ENCODE data around the gene CLIC3.

Gene CLIC3

DNA sequence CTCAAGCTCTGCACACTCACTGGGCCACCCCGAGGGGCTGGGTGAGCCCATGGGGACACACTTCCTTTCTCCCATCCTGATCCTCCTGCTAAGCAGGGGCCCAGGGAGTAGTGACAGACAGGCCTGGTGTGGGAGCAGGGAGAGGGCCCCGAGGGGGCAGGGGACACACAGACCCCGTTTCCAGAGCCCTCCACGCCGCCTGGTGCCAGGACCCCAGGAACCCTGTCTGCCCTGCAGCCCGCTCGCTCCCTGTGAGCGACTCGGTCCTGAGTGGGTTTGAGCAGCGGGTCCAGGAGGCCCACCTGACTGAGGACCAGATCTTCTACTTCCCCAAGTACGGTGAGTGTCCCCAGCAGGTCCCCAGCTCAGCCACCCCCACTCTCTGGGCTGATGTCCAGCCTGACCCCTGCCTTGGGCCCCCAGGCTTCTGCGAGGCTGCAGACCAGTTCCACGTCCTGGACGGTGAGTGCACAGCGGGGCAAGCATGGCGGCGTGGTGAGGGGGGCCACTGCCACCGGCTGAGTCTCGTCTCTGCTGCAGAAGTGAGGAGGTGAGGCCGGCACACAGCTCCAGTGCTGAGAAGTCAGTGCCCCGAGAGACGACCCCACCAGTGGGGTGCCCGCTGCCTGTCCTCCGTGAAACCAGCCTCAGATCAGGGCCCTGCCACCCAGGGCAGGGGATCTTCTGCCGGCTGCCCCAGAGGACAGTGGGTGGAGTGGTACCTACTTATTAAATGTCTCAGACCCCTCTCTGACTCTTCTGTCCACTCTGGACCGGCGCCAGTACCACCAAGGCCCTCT lies 49.9 kb downstream of the CLIC3 start:
- Histone ChIP-seq H3K36me3 (ENCODE audit: control insufficient read depth, insufficient read depth, low read length) (peaks cover 14% of the 10 kb centered on the region), H3K4me1 (ENCODE audit: control insufficient read depth, insufficient read depth, low read length) (peaks cover 20% of the 10 kb centered on the region), H3K9ac (ENCODE audit: low read length) (no peak overlapping the region), H3K27ac (ENCODE audit: low read depth, low read length) (no peak overlapping the region), H3K4me3 (ENCODE audit: low read depth, low read length) (no peak overlapping the region), H3K27me3 (ENCODE audit: control insufficient read depth, insufficient read depth, low read length) (no peaks in the 10 kb centered on the region), H3K9me3 (ENCODE audit: control insufficient read depth, insufficient read depth, low read depth, low read length) (no peaks in the 10 kb centered on the region)

- Histone ChIP-seq H3K9me3 (ENCODE audit: control insufficient read depth, insufficient read depth, low read depth, low read length) (no peaks in the 10 kb centered on the region), H3K36me3 (ENCODE audit: control insufficient read depth, insufficient read depth, low read length) (peaks cover 23% of the 10 kb centered on the region), H3K27me3 (ENCODE audit: control insufficient read depth, insufficient read depth, low read length) (no peaks in the 10 kb centered on the region), H3K4me3 (ENCODE audit: low read depth, low read length) (no peak overlapping the region), H3K9ac (ENCODE audit: low read length) (no peak overlapping the region), H3K27ac (ENCODE audit: low read depth, low read length) (no peak overlapping the region), H3K4me1 (ENCODE audit: control insufficient read depth, insufficient read depth, low read length) (peaks cover 17% of the 10 kb centered on the region)
These were observed 50.8 kb downstream of the CLIC3 start for GRCh38 chr9:136945333-136946227.
